Activated CD4-positive, alpha-beta T cell treated with anti-CD3 and anti-CD28 coated beads, Interleukin-2, amount 10 ng/mL, durations not matched to agents 24 days and 14 days (primary cell): Measurements from ENCODE around the gene GLG1. TPM values are rescaled to one million over a fixed set of nuclear protein-coding genes. Genes with fewer than 3 reads are reported as not detected.
A peak's percentile ranks its signal among the peaks of the same experiment; 100 is the strongest.

ENCODE experiments used
- DNase-seq: peaks from one replicate; pipeline ENCODE4 v3.0.0; 2022
- H3K27ac Mint-ChIP-seq: one replicate; pipeline ENCODE4 v1.8.0; 2022; ENCODE audit warnings: mild to moderate bottlenecking, mixed read lengths
- H3K27me3 Mint-ChIP-seq: one replicate; pipeline ENCODE4 v1.8.0; 2022; ENCODE audit warnings: mixed read lengths
- H3K36me3 Mint-ChIP-seq: one replicate; pipeline ENCODE4 v1.8.0; 2022; ENCODE audit warnings: low read depth, mild to moderate bottlenecking, mixed read lengths
- H3K4me1 Mint-ChIP-seq: one replicate; pipeline ENCODE4 v1.8.0; 2021; ENCODE audit warnings: mixed read lengths
- H3K4me3 Mint-ChIP-seq: one replicate; pipeline ENCODE4 v1.8.0; 2022; ENCODE audit warnings: mild to moderate bottlenecking, moderate library complexity, mixed read lengths
- H3K9me3 Mint-ChIP-seq: one replicate; pipeline ENCODE4 v1.8.0; 2021; ENCODE audit warnings: mixed read lengths
- intact Hi-C: fragments of 100-400 bp; cut with micrococcal nuclease; formaldehyde crosslinking; loops from one replicate; pipeline ENCODE4 v1.15.1; 2023
- total RNA-seq: library from RNA; stranded (reverse); gene quantifications from 2 replicates; pipeline ENCODE4 v1.2.3, GENCODE V29; 2022

The GLG1 gene
- total RNA-seq, 1 donor from 2014 or later: 64.7 TPM

DNA sequence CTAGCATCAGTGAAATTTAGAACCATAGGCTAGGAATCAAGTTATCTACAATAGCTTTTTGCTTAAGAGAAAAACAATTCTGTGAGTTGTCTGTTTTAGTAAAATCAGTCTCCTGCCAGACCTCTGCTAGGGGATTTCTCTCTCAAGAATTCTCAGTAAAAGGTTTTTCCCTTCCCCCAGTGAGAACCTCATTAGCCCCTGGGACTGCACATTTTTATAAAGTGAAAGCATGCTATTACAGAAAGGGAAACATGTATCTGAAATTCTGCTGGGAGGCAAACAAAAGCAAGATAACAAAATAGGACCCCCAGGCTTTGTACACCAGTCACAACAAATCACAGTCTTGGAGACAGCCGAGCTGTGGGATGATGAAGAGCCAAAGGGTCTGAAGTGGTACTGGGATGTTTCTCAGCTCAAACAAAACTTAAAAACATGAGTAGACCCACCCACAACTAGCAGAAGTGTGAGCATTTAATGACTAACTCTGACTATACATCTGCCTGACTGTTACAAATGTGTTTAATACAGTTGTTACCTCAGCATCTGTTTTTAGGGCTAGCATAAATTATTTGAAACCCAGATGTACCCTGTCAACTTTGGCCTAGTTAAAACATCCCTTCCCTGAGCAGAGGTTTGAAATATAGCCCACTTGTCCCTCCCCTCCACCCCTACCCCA is 20.0 kb upstream of the GLG1 start:
- H3K4me3 Mint-ChIP-seq: peak overlapping the region; percentile 32

GRCh38 chr16:74625500-74626350 is 18.8 kb upstream of the GLG1 start:
- no peaks in the 10 kb centered on the region for H3K9me3 Mint-ChIP-seq
- peaks cover 30% of the 10 kb centered on the region for H3K4me1 Mint-ChIP-seq
- intact Hi-C loops: loop anchor here (1.0 to 5.0 kb wide), 3 partner anchors 18 to 158 kb away; partner anchors contain the start of genes GLG1 and RFWD3
- H3K27ac Mint-ChIP-seq: peak overlapping the region; percentile 91
- peak overlapping the region; percentile 32 for H3K4me3 Mint-ChIP-seq
- H3K27me3 Mint-ChIP-seq: no peaks in the 10 kb centered on the region
- no peak for DNase-seq
- peaks cover 85% of the 10 kb centered on the region for H3K36me3 Mint-ChIP-seq

More for the DNA sequence above, 20.0 kb upstream of the GLG1 start:
- DNase-seq: no peak
- intact Hi-C loops: loop anchor here (1.0 to 5.0 kb wide), 4 partner anchors 20 to 160 kb away; partner anchors contain the start of genes GLG1 and RFWD3
- Mint-ChIP-seq H3K27me3 (no peaks in the 10 kb centered on the region), H3K9me3 (no peaks in the 10 kb centered on the region), H3K36me3 (peaks cover 86% of the 10 kb centered on the region), H3K27ac (peak overlapping the region; percentile 91), H3K4me1 (peaks cover 28% of the 10 kb centered on the region)

GRCh38 chr16:74623839-74624235 is 16.9 kb upstream of the GLG1 start:
- Mint-ChIP-seq H3K9me3 (no peaks in the 10 kb centered on the region), H3K4me3 (no peak overlapping the region), H3K36me3 (peaks cover 78% of the 10 kb centered on the region), H3K4me1 (peaks cover 30% of the 10 kb centered on the region), H3K27me3 (no peaks in the 10 kb centered on the region), H3K27ac (no peak overlapping the region)
- intact Hi-C loops: no loop called here
- no peak for DNase-seq

DNA sequence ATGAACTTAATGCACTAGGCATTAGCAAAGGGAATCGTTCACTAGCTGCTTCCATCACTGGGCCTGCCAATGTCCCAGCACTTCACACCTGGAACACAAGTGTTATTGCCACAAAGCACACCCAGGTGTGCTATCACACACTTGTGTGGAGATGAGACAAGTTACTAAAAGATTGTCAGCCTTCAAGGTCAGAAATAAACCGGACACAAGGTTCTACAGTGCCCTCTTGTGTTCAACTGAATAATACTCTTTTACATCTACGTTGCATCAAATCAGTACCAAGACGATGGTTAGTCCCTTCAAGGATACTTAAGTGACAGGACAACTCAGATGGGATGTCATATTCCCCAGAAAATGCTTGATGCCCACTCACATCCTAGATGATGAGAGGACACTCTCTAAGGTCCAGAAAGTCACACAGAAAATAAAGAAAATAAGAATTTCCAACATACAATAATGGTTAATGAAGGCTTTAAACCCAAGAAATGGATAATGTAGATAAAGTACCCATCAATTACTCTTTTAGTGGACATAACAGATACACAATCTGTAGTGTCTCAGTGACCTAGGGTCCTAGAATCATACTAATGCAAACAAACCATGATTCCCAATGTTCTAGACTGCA is 16.4 kb upstream of the GLG1 start:
- peak; percentile 74 for DNase-seq
- intact Hi-C loops: no loop called here
- H3K27ac Mint-ChIP-seq: peak overlapping the region; percentile 30
- no peaks in the 10 kb centered on the region for H3K9me3 Mint-ChIP-seq
- no peaks in the 10 kb centered on the region for H3K27me3 Mint-ChIP-seq
- peaks cover 73% of the 10 kb centered on the region for H3K36me3 Mint-ChIP-seq
- H3K4me1 Mint-ChIP-seq: peaks cover 27% of the 10 kb centered on the region
- H3K4me3 Mint-ChIP-seq: no peak overlapping the region

DNA sequence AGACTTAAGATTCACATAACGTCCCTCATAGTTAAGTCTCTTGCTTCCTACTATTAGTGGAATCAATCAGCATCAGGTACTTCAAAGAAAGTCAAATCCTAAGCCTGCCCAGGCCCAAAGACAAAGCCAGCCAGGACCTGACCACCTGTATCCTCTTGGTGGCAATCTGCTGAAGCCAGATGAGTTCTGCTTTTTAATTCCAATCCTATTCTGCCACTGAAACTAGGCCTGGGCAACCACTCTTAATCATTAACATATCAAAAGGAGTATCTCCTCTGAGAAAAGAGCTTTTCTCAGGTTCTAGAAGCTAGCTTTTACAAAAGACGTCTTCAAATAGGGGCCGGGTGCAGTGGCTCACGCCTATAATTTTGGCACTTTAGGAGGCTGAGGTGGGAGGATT is 15.1 kb upstream of the GLG1 start:
- Mint-ChIP-seq H3K4me3 (no peak overlapping the region), H3K4me1 (peaks cover 27% of the 10 kb centered on the region), H3K9me3 (no peaks in the 10 kb centered on the region), H3K27ac (no peak overlapping the region), H3K36me3 (peaks cover 66% of the 10 kb centered on the region), H3K27me3 (no peaks in the 10 kb centered on the region)
- intact Hi-C loops: no loop called here
- DNase-seq: no peak

GRCh38 chr16:74617206-74617788 is 10.4 kb upstream of the GLG1 start:
- Mint-ChIP-seq H3K9me3 (no peaks in the 10 kb centered on the region), H3K27ac (no peak overlapping the region), H3K27me3 (no peaks in the 10 kb centered on the region), H3K36me3 (peaks cover 34% of the 10 kb centered on the region), H3K4me1 (peaks cover 11% of the 10 kb centered on the region), H3K4me3 (no peak overlapping the region)
- intact Hi-C loops: no loop called here
- no peak for DNase-seq

DNA sequence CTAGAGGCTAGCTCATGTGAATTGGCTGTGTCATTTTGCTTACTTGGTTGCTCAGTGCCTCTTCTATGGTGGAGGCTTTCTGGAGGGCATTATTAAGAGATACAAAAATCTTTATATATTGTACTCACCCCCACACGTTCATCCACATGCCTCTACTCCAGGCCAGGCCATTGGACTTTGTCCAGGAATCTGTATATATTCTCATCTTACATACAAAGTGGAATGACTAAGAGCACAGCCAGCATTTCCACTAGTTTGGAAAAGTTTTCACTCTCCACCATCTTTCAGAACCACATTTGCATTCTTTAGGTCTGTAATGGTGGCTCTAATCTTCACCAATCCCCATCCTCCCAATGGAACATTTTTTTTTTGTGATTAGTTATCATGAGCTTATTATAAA is 4.8 kb upstream of the GLG1 start:
- H3K36me3 Mint-ChIP-seq: peaks cover 17% of the 10 kb centered on the region

DNA sequence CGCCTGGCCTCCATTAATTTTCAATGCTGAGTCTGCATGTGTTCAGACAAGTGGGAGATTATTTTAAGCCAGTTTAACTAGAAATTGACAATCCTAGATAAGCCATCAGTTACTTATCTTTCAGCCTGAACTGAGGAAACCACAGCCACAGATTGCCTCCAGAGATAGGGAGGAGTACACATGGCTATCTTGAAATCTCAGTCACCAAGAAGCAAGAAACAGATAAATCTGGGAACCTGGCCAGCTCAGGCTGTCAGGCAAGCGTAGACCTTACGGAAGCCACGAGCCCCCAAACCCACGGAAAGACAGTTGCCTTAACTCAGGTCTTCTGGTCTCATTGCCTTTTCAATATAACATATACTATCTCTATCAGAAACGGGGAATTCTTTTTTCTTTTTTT is 2.0 kb upstream of the GLG1 start:
- intact Hi-C loops: loop anchor here (5.0 to 10.0 kb wide), 2 partner anchors 244 to 312 kb away; partner anchors contain the start of gene PSMD7
- Mint-ChIP-seq H3K9me3 (peaks cover 3% of the 10 kb centered on the region), H3K27me3 (no peaks in the 10 kb centered on the region), H3K4me1 (peaks cover 37% of the 10 kb centered on the region), H3K27ac (peak overlapping the region; percentile 48), H3K36me3 (peaks cover 14% of the 10 kb centered on the region), H3K4me3 (peak overlapping the region; percentile 51)
- DNase-seq: peak; percentile 84

More for the DNA sequence above, 4.8 kb upstream of the GLG1 start:
- Mint-ChIP-seq H3K27ac (no peak overlapping the region), H3K27me3 (no peaks in the 10 kb centered on the region), H3K9me3 (peaks cover 3% of the 10 kb centered on the region), H3K4me1 (peaks cover 15% of the 10 kb centered on the region), H3K4me3 (no peak overlapping the region)
- intact Hi-C loops: no loop called here
- no peak for DNase-seq

GRCh38 chr16:74608381-74608780 is 1.5 kb upstream of the GLG1 start:
- Mint-ChIP-seq H3K27me3 (no peaks in the 10 kb centered on the region), H3K4me1 (peaks cover 43% of the 10 kb centered on the region), H3K36me3 (peaks cover 16% of the 10 kb centered on the region), H3K27ac (peak overlapping the region; percentile 48), H3K9me3 (peaks cover 3% of the 10 kb centered on the region), H3K4me3 (peak overlapping the region; percentile 87)
- intact Hi-C loops: loop anchor here (5.0 to 10.0 kb wide), 2 partner anchors 244 to 311 kb away; partner anchors contain the start of gene PSMD7
- no peak for DNase-seq

DNA sequence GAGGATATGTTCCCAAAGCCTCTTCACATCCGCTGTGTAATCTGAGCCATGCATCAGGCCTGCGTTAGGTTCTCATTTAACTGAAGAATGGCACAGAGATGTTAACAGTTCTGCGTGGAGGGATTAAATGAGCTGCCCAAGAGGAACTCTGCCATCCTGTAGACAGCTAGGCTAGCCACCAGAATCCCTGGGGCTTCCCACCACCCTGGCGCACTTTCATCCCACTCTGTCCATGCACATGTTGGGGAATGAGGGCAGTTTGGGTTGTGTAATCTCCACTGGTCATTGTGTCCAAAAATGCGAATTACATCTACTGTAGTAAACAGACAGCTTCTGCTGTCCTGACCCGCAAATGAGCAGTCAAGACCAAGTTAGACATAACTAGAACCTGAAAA is 1.0 kb upstream of the GLG1 start:
- no peak overlapping the region for H3K27ac Mint-ChIP-seq
- H3K36me3 Mint-ChIP-seq: peaks cover 17% of the 10 kb centered on the region
- peak overlapping the region; percentile 87 for H3K4me3 Mint-ChIP-seq
- intact Hi-C loops: loop anchor here (1.0 to 10.0 kb wide), 5 partner anchors 18 to 311 kb away; partner anchors contain the start of gene PSMD7
- peaks cover 3% of the 10 kb centered on the region for H3K9me3 Mint-ChIP-seq
- peak; percentile 62 for DNase-seq
- no peaks in the 10 kb centered on the region for H3K27me3 Mint-ChIP-seq
- H3K4me1 Mint-ChIP-seq: peaks cover 46% of the 10 kb centered on the region

- Mint-ChIP-seq H3K9me3 (peaks cover 3% of the 10 kb centered on the region), H3K4me1 (peaks cover 50% of the 10 kb centered on the region), H3K4me3 (peak overlapping the region; percentile 87), H3K27ac (peak overlapping the region; percentile 84), H3K27me3 (no peaks in the 10 kb centered on the region), H3K36me3 (peaks cover 20% of the 10 kb centered on the region)
- intact Hi-C loops: loop anchor here (1.0 to 10.0 kb wide), 5 partner anchors 19 to 310 kb away; partner anchors contain the start of gene PSMD7
- no peak for DNase-seq
Observed at GRCh38 chr16:74607310-74607961, 522 bp upstream of the GLG1 start.

DNA sequence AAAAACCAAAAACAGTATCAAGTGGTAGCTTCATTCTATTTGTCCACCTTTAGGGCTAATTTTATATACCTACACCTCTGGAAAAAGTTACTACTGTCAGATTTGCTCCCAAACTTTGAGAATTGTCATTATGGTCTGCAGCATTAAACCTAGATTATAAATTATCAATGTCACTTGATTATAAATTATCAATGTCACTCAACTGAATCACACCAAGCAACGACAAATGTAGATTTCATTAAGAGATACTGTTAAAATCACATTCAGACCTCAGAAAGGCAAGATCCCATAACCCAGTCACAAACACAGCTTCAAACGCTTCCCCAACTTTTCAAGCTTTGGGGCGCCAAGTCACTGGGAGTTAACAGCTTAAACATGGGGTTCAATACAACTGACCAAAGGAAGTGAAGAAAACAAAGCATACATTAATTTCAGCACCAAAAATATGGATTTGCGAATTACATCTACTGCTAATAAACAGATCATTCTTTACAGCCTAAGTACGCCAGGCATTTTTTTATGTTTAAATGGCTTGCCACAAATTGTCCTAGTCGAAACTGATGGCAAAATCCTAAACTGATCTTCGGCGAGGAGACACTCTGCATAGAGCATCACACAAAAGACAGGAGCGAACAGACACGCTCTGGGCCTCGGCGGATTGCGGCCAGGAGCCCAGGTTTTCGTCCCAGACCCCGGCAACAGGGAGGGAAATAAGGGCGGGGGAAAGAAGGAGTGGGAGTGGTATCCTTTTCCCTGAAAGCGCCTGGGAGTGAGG is 981 bp downstream of the GLG1 start:
- Mint-ChIP-seq H3K27me3 (no peaks in the 10 kb centered on the region), H3K4me1 (peaks cover 61% of the 10 kb centered on the region), H3K4me3 (peak overlapping the region; percentile 87), H3K9me3 (peaks cover 3% of the 10 kb centered on the region), H3K27ac (peak overlapping the region; percentile 84), H3K36me3 (peaks cover 20% of the 10 kb centered on the region)
- DNase-seq: no peak
- intact Hi-C loops: loop anchor here (5.0 to 10.0 kb wide), 2 partner anchors 241 to 309 kb away; partner anchors contain the start of gene PSMD7
